GM19328 (cell line): Measurements from ENCODE around the gene C1orf94.

ENCODE experiments used
- ATAC-seq: cut with Tn5 transposase; IDR thresholded peaks from one replicate; pipeline ENCODE4 v1.9.1; 2021; ENCODE audit warnings: mild to moderate bottlenecking, moderate library complexity; ENCODE audit not compliant: unreplicated experiment

C1orf94 gene

GRCh38 chr1:34250342-34250741, 73.6 kb downstream of the C1orf94 start:
- no peak for ATAC-seq

GRCh38 chr1:34262023-34262853, 85.5 kb downstream of the C1orf94 start:
- ATAC-seq, result no peak

GRCh38 chr1:34262921-34263320, 86.2 kb downstream of the C1orf94 start:
- no peak for ATAC-seq

- ATAC-seq, result no peak
Observed at GRCh38 chr1:34263406-34263805, 86.7 kb downstream of the C1orf94 start.

GRCh38 chr1:34265396-34265795, 88.7 kb downstream of the C1orf94 start:
- ATAC-seq, result no peak

- ATAC-seq, result no peak
Observed at GRCh38 chr1:34266127-34266951, 89.6 kb downstream of the C1orf94 start.

GRCh38 chr1:34267326-34267725, 90.6 kb downstream of the C1orf94 start:
- no peak for ATAC-seq

GRCh38 chr1:34268311-34268954, 91.7 kb downstream of the C1orf94 start:
- no peak for ATAC-seq
